Muscle layer of colon (tissue), 2 donors: ENCODE measurements around the gene NARS2.

ENCODE experiments used
- H3K27ac ChIP-seq: one replicate; pipeline ENCODE4 v1.7.0; 2013; ENCODE audit warnings: low read depth, mild to moderate bottlenecking, low read length, moderate library complexity
- H3K27me3 ChIP-seq, 2 donors: one replicate each; pipeline ENCODE4 v1.7.0; 2013; ENCODE audit warnings: low read length in 2 of 2, mild to moderate bottlenecking in 2 of 2; ENCODE audit not compliant: insufficient read depth in 2 of 2, control insufficient read depth in 1 of 2
- H3K36me3 ChIP-seq: one replicate; pipeline ENCODE4 v1.7.0; 2013; ENCODE audit warnings: mild to moderate bottlenecking, low read length; ENCODE audit not compliant: insufficient read depth
- H3K4me1 ChIP-seq: one replicate; pipeline ENCODE4 v1.7.0; 2013; ENCODE audit warnings: mild to moderate bottlenecking, low read length; ENCODE audit not compliant: insufficient read depth
- H3K4me3 ChIP-seq, 2 donors: one replicate each; pipeline ENCODE4 v1.7.0; 2013; ENCODE audit warnings: low read length in 2 of 2, low read depth in 1 of 2, mild to moderate bottlenecking in 1 of 2, moderate library complexity in 1 of 2
- H3K9ac ChIP-seq: one replicate; pipeline ENCODE4 v1.7.0; 2013; ENCODE audit warnings: low read length
- H3K9me3 ChIP-seq: one replicate; pipeline ENCODE4 v1.7.0; 2013; ENCODE audit warnings: mild to moderate bottlenecking, low read length
- donor health status: abdominal sarcoma.
- donor health status: Adenocarcinoma of cecum.

The NARS2 gene

GRCh38 chr11:78510597-78510996 is 64.1 kb downstream of the NARS2 start:
- H3K36me3 ChIP-seq: no peaks in the 10 kb centered on the region
- H3K4me3 ChIP-seq: no peak overlapping the region
- H3K27me3 ChIP-seq: no peaks in the 10 kb centered on the region
- peaks cover 3% of the 10 kb centered on the region for H3K9me3 ChIP-seq
- no peak overlapping the region for H3K9ac ChIP-seq
- H3K27ac ChIP-seq: no peak overlapping the region
- no peaks in the 10 kb centered on the region for H3K4me1 ChIP-seq

- Histone ChIP-seq H3K9me3 (peaks cover 3% of the 10 kb centered on the region), H3K4me1 (no peaks in the 10 kb centered on the region), H3K27me3 (no peaks in the 10 kb centered on the region), H3K36me3 (no peaks in the 10 kb centered on the region), H3K9ac (no peak overlapping the region), H3K27ac (no peak overlapping the region), H3K4me3 (no peak overlapping the region)
These were observed 64.6 kb downstream of the NARS2 start for GRCh38 chr11:78510025-78510596.

- H3K9me3 ChIP-seq: no peaks in the 10 kb centered on the region
- H3K4me3 ChIP-seq: no peak overlapping the region
- H3K4me1 ChIP-seq: no peaks in the 10 kb centered on the region
- no peaks in the 10 kb centered on the region for H3K36me3 ChIP-seq
- no peak overlapping the region for H3K27ac ChIP-seq
- H3K9ac ChIP-seq: no peak overlapping the region
- H3K27me3 ChIP-seq: no peaks in the 10 kb centered on the region
These were observed 70.0 kb downstream of the NARS2 start for GRCh38 chr11:78504708-78505107.

GRCh38 chr11:78504181-78504580 is 70.5 kb downstream of the NARS2 start:
- no peaks in the 10 kb centered on the region for H3K27me3 ChIP-seq
- no peak overlapping the region for H3K4me3 ChIP-seq
- H3K36me3 ChIP-seq: no peaks in the 10 kb centered on the region
- H3K9me3 ChIP-seq: no peaks in the 10 kb centered on the region
- H3K9ac ChIP-seq: no peak overlapping the region
- H3K27ac ChIP-seq: no peak overlapping the region
- H3K4me1 ChIP-seq: no peaks in the 10 kb centered on the region

GRCh38 chr11:78499971-78500370 is 74.7 kb downstream of the NARS2 start:
- H3K36me3 ChIP-seq: no peaks in the 10 kb centered on the region
- no peaks in the 10 kb centered on the region for H3K9me3 ChIP-seq

GRCh38 chr11:78497293-78497692 is 77.4 kb downstream of the NARS2 start:
- H3K27ac ChIP-seq: no peak overlapping the region
- H3K36me3 ChIP-seq: no peaks in the 10 kb centered on the region

More at GRCh38 chr11:78499971-78500370, 74.7 kb downstream of the NARS2 start:
- no peak overlapping the region for H3K9ac ChIP-seq
- no peaks in the 10 kb centered on the region for H3K27me3 ChIP-seq
- H3K4me3 ChIP-seq: no peak overlapping the region
- peaks cover 19% of the 10 kb centered on the region for H3K4me1 ChIP-seq
- no peak overlapping the region for H3K27ac ChIP-seq

GRCh38 chr11:78493413-78493975 is 81.2 kb downstream of the NARS2 start:
- Histone ChIP-seq H3K27ac (no peak overlapping the region), H3K9ac (no peak overlapping the region), H3K4me3 (no peak overlapping the region), H3K4me1 (peaks cover 19% of the 10 kb centered on the region), H3K27me3 (no peaks in the 10 kb centered on the region), H3K36me3 (no peaks in the 10 kb centered on the region), H3K9me3 (no peaks in the 10 kb centered on the region)

More at GRCh38 chr11:78497293-78497692, 77.4 kb downstream of the NARS2 start:
- H3K27me3 ChIP-seq: no peaks in the 10 kb centered on the region
- no peak overlapping the region for H3K9ac ChIP-seq
- peaks cover 19% of the 10 kb centered on the region for H3K4me1 ChIP-seq
- peak overlapping the region in 1 of 2 donors; percentile 23 for H3K4me3 ChIP-seq
- H3K9me3 ChIP-seq: no peaks in the 10 kb centered on the region

- Histone ChIP-seq H3K27me3 (no peaks in the 10 kb centered on the region), H3K4me3 (no peak overlapping the region), H3K9me3 (no peaks in the 10 kb centered on the region), H3K9ac (no peak overlapping the region), H3K4me1 (peaks cover 19% of the 10 kb centered on the region), H3K27ac (no peak overlapping the region), H3K36me3 (no peaks in the 10 kb centered on the region)
These were observed 81.7 kb downstream of the NARS2 start for GRCh38 chr11:78492973-78493372.

- Histone ChIP-seq H3K9me3 (no peaks in the 10 kb centered on the region), H3K27ac (no peak overlapping the region), H3K27me3 (no peaks in the 10 kb centered on the region), H3K4me1 (no peaks in the 10 kb centered on the region), H3K36me3 (no peaks in the 10 kb centered on the region), H3K9ac (no peak overlapping the region), H3K4me3 (no peak overlapping the region)
These were observed 85.5 kb downstream of the NARS2 start for GRCh38 chr11:78489184-78489583.

- no peaks in the 10 kb centered on the region for H3K9me3 ChIP-seq
- H3K4me1 ChIP-seq: no peaks in the 10 kb centered on the region
- no peak overlapping the region for H3K9ac ChIP-seq
- no peak overlapping the region for H3K4me3 ChIP-seq
- no peaks in the 10 kb centered on the region for H3K27me3 ChIP-seq
- no peaks in the 10 kb centered on the region for H3K36me3 ChIP-seq
- H3K27ac ChIP-seq: no peak overlapping the region
These were observed 96.1 kb downstream of the NARS2 start for GRCh38 chr11:78478536-78478935.

GRCh38 chr11:78476066-78476465 is 98.6 kb downstream of the NARS2 start:
- Histone ChIP-seq H3K27ac (no peak overlapping the region), H3K27me3 (no peaks in the 10 kb centered on the region), H3K4me3 (no peak overlapping the region), H3K9me3 (no peaks in the 10 kb centered on the region), H3K9ac (no peak overlapping the region), H3K4me1 (no peaks in the 10 kb centered on the region), H3K36me3 (no peaks in the 10 kb centered on the region)

GRCh38 chr11:78474451-78474850 is 100.2 kb downstream of the NARS2 start:
- H3K4me1 ChIP-seq: no peaks in the 10 kb centered on the region
- H3K27me3 ChIP-seq: no peaks in the 10 kb centered on the region
- H3K4me3 ChIP-seq: no peak overlapping the region
- H3K9me3 ChIP-seq: no peaks in the 10 kb centered on the region
- H3K9ac ChIP-seq: no peak overlapping the region
- no peaks in the 10 kb centered on the region for H3K36me3 ChIP-seq
- no peak overlapping the region for H3K27ac ChIP-seq
